OCI-M2 (cell line): Measurements from ENCODE around the gene ATF5.
"Not testable (repeated sequence)": the region's sequence is repeated elsewhere in the genome, so short reads cannot be mapped to it uniquely, and the experiment has no call there.

ENCODE experiments used
- DNase-seq: peaks from one replicate; lab custom pipeline; 2025; ENCODE audit not compliant: unreplicated experiment; lab: John Stamatoyannopoulos, UW

The ATF5 gene

DNA sequence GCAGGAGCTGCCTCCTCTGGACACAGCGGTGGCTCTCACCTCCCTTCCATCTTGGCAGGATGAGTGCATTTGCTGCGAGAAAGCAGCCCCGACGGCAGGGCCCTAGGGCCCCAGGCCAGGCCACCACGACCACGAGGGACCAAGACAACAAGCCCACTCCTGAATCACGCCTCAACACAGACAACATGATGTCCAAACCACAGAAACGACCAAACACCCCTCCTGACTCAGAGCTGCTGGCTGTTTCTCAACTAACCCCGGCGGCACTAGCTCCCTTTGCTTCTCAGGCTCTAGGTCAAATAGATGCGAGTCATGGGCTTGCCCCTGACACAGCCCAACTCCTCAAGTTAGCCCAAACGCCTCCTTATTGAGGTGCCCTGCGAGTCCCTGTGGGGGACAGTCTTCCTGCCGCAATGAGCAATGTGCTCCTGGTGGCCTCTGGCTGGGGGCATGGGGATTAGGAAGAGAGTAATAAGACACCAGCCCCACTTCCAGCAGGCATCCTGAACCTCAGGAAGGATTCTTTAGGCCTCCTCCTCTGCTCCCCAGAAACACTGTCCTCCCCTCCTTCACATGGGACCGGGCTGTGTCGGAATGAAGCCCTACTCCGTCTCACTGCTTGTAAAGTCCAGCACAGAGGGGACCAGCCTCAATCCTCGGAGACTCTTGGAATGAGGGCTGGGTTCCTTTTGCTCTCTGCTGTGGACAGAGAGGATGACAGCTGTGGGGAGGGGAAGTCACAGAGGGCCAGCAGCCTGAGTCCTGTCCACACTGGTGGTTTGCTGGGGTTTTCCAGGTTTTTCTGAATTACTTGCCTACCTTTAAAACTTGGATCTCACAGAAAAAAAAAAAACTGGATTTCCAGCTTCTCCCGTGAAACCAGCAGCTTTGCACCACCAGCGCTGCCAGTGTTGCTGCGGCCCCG is 6.9 kb upstream of the ATF5 start:
- DNase-seq, result no peak

- no peak for DNase-seq
Observed at GRCh38 chr19:49923055-49924003, 5.7 kb upstream of the ATF5 start.

DNA sequence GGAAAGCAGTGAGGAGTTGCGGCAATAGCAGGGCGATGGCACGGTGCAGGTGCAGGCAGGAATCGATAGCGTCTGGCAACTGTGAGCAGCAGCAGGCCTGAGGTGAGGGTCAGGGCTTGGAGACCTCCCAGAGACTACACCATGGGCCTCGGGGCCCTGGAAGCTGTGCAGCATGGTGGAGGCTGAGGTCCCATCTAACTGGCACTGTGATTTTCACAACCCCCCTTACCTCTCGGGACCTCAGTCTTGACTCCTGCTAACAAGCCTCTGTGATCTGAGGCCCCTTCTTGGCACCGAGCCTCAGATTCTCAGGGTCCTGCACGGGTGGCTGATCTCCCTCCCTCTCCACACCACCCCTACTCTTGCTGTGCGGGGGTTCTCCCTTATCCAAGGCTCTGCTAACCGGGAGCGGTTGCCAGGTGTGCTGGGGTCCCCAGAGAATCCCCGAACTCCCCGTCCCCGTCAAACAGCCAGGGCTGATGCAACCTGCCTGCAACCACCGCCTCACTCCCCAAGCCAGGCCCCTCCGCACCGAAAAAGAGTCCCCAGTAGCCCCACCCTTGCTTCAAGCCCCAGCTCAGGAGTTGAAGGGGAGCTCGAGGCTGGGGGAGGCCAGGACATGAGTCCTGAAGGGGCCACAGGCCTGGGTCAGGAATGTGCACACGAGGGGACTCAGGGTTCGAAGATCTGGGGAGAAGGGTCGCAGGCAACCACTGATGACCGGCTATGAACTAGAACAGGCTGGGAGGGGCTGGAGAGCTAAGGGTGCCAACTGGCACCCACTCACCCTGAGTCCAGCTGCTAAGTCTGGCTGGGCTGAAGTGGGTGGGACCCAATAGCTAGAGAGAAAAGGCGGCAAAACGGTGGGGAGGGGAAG is 4.8 kb upstream of the ATF5 start:
- DNase-seq, result no peak

DNA sequence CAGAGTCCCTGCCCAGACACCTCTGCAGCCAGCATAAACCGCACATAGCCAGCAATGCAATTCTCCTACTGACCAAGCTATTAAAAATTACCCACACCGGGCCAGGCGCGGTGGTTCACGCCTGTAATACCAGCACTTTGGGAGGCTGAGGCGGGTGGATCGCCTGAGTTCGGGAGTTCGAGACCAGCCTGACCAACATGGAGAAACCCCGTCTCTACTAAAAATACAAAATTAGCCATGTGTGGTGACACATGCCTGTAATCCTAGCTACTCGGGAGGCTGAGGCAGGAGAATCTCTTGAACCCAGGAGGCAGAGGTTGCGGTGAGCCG is 4.2 kb upstream of the ATF5 start:
- DNase-seq, result not testable (repeated sequence)

DNA sequence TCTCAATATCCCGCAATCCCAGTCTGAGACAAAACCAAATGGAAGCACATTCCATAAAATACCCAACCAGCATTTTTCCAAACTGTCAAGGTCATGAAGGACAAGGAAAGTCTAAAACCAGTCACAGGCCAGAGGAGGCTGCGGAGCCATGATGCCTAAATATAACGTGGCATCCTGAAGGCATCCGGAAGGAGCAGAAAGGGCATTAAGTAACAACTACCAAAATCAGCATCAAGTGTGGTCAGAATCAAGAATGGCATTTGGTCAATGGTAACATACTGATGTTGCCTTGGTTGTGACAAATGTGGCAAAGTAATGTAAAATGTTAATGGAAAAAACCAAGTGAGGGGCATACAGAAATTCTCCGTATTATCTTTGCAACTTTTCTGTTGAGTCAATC is 3.5 kb upstream of the ATF5 start:
- no peak for DNase-seq

GRCh38 chr19:49926515-49926914 is 2.5 kb upstream of the ATF5 start:
- no peak for DNase-seq

DNA sequence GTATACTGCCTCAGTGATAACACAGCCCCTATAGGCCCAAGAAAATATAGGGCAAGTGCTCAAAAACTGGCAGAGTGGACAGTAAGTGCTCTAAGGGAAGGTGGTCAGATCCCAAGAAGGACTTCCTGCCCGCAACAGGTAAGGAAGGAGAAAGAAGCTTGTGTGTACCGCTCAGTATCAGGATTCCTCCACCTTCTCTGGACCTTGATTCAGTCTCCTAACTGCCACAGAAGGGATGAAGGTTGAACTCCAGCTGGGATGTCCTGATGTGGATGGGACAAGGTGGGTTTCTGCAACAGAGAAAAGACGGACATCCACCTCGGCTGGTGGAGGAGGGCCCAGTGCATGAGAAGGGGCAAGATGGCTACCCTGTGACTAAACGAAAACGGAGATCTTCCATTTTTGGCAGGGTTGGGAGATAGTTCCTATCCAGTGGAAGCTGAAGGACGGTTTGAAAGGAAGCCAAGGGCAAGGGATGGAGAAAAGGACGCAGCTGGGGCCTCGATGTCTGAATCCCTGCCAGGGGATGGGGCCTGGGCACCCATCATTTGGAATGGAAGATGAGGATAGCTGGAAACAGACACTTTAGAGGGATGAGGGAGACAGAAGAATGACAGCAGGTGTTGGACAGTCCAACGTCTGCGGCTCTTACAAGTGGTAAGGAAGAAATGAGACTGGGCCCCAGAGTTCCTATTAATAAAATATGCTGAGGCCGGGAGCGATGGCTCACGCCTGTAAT is 1.3 kb upstream of the ATF5 start:
- no peak for DNase-seq

GRCh38 chr19:49929611-49930482 is 842 bp downstream of the ATF5 start:
- DNase-seq, result peak; percentile 92

DNA sequence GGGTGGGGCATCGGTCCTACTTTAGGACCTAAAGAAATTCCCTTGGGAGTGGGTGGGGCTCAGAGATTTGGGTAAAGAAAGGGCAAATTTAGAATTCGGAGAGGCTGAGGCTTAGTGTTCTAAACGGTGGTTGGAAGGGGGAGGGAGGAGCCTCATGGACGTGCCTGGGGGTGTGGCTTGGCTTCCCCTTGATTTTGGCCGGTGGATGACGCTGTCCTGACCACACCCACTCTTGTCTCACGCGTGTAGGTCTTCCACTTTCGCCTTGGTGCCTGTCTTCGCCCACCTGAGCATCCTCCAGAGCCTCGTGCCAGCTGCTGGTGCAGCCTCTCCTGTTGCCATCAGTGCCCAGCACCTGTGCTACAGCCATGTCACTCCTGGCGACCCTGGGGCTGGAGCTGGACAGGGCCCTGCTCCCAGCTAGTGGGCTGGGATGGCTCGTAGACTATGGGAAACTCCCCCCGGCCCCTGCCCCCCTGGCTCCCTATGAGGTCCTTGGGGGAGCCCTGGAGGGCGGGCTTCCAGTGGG is 1.5 kb downstream of the ATF5 start:
- no peak for DNase-seq

DNA sequence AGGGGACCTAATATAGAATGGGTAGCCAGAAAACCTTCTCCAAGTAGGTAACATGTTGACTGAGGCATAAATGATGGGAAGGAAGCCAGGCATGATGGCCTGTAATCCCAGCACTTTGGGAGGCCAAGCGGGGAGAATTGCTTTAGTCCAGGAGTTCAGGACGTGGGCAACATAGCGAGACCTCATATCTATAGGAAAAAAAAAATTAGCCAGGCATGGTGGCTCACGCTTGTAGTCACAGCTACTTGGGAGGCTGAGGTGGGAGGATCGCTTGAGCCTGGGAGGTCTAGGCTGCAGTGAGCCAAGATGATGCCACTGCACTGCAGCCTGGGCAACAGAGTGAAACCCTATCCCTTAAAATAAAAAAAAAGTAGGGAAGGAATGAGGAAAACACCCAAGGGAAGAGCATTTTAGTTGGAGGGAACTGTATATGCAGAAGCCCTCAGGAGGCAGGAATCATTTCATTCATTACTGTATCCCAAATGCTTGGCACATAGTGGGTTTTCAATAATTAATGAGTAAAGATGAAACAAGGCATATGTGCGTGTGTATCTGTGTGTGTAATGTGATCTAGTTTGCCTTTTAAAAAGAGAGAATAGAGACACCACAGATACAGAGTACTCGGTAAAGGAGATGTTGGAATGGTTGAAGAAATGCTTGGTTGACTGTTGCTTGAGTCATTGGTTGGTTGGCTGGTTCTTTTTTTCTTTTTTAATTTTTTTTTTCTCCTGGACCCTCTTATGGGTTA is 2.5 kb downstream of the ATF5 start:
- no peak for DNase-seq

DNA sequence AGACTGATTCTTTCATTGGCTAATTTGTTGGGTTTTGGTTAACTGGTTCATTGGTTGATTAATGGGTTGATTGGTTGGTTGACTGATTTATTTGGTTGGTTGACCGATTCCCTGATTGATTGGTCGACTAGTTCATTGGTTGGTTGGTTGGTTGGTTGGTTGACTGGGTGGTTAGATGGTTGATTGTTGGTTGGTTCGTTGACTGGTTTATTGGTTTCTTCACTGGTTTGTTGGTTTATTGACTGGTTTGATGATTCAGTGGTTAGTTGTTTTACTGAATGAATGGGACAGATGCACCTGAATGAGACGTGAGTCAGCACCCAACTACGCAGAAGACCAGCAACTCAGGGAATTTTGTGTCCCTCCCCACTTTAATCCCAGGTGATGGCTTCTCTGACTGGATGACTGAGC is 3.0 kb downstream of the ATF5 start:
- DNase-seq, result no peak

DNA sequence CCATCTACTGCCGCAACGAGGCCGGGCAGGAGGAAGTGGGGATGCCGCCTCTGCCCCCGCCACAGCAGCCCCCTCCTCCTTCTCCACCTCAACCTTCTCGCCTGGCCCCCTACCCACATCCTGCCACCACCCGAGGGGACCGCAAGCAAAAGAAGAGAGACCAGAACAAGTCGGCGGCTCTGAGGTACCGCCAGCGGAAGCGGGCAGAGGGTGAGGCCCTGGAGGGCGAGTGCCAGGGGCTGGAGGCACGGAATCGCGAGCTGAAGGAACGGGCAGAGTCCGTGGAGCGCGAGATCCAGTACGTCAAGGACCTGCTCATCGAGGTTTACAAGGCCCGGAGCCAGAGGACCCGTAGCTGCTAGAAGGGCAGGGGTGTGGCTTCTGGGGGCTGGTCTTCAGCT is 3.7 kb downstream of the ATF5 start:
- no peak for DNase-seq

DNA sequence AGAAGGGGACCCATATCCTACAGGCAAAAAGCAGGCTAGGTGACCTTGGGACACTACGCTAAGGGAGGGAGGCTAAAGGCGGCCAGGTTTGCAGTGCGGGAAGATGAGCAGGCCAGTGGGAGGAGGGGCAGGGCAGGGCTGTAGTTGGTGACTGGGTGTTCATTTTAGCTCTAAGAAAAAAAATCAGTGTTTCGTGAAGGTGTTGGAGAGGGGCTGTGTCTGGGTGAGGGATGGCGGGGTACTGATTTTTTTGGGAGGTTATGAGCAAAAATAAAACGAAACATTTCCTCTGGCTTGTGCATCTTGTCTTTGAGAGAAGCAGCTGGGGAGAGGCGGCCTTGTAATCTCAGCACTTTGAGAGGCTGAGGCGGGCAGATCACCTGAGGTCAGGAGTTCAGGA is 4.6 kb downstream of the ATF5 start:
- no peak for DNase-seq

GRCh38 chr19:49936549-49936948 is 7.5 kb downstream of the ATF5 start:
- no peak for DNase-seq

GRCh38 chr19:49937750-49938381 is 8.9 kb downstream of the ATF5 start:
- peak; percentile 82 for DNase-seq

GRCh38 chr19:49938662-49939061 is 9.7 kb downstream of the ATF5 start:
- DNase-seq, result no peak

GRCh38 chr19:49939721-49940481 is 10.9 kb downstream of the ATF5 start:
- no peak for DNase-seq
